DND-41 (cell line): Measurements from ENCODE around the gene HS3ST1.

Experiments
- EZH2 ChIP-seq: IDR thresholded peaks from 3 replicates; pipeline ENCODE4 v1.6.1; 2012; ENCODE audit warnings: borderline replicate concordance, low read depth, mild to moderate bottlenecking, moderate library complexity, low read length, inconsistent platforms; ENCODE audit not compliant: severe bottlenecking
- TF ChIP-seq, protein P1 (sequence below): IDR thresholded peaks from 2 replicates; pipeline ENCODE4 v1.5.1; 2012; ENCODE audit warnings: borderline replicate concordance, low read length, moderate library complexity, mild to moderate bottlenecking; ENCODE audit not compliant: poor library complexity, severe bottlenecking; ENCODE audit errors: extremely low read depth

DNA sequence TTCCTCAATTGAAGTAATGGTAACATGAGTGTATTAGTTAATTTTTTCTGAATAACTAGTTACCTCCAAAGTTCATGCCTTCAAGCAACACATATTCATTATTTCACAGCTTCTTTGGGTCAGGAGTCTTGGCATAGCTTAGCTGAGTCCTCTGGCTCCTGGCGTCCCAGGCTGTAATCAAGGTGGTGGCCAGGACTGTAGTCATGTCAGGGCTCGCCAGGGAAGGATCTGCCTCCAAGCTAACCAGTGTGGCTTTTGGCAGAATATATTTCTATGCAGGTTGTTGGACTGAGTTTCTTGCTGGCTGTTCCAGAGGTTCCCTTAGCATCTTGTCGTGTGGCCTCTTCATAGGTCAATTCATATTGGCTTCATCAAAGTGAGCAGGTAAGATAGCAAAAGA lies 10.0 kb upstream of the HS3ST1 start:
- TF ChIP-seq, protein P1, sequence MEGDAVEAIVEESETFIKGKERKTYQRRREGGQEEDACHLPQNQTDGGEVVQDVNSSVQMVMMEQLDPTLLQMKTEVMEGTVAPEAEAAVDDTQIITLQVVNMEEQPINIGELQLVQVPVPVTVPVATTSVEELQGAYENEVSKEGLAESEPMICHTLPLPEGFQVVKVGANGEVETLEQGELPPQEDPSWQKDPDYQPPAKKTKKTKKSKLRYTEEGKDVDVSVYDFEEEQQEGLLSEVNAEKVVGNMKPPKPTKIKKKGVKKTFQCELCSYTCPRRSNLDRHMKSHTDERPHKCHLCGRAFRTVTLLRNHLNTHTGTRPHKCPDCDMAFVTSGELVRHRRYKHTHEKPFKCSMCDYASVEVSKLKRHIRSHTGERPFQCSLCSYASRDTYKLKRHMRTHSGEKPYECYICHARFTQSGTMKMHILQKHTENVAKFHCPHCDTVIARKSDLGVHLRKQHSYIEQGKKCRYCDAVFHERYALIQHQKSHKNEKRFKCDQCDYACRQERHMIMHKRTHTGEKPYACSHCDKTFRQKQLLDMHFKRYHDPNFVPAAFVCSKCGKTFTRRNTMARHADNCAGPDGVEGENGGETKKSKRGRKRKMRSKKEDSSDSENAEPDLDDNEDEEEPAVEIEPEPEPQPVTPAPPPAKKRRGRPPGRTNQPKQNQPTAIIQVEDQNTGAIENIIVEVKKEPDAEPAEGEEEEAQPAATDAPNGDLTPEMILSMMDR: no peak
- no peak for TF ChIP-seq EZH2
